GM23248 (cell line): ENCODE measurements around the gene ARHGAP10. TPM values are rescaled to one million over a fixed set of nuclear protein-coding genes. Genes with fewer than 3 reads are reported as not detected.
"Not testable (repeated sequence)": the region's sequence is repeated elsewhere in the genome, so short reads cannot be mapped to it uniquely, and the experiment has no call there.

Source experiments
- DNase-seq: peaks from one replicate; pipeline ENCODE4 v3.0.0-alpha.2; 2015
- H2AFZ ChIP-seq: fragments of 200-600 bp; sonication (generic); 2 replicates; pipeline ENCODE4 v1.6.1; 2016; ENCODE audit warnings: antibody characterized with exemption
- H3F3A ChIP-seq: fragments of 200-600 bp; sonication (generic); 2 replicates; pipeline ENCODE4 v1.6.1; 2016; ENCODE audit warnings: mild to moderate bottlenecking, antibody characterized with exemption, mixed run types; ENCODE audit not compliant: insufficient read depth
- H3K27ac ChIP-seq: fragments of 200-600 bp; sonication (generic); 2 replicates; pipeline ENCODE4 v1.5.1; 2016; ENCODE audit warnings: mild to moderate bottlenecking
- H3K27me3 ChIP-seq: fragments of 200-600 bp; sonication (generic); replicated peaks from 2 replicates; pipeline ENCODE4 v1.6.1; 2016; ENCODE audit warnings: mild to moderate bottlenecking; ENCODE audit not compliant: insufficient read depth
- H3K36me3 ChIP-seq: fragments of 200-600 bp; sonication (generic); 2 replicates; pipeline ENCODE4 v1.6.1; 2016; ENCODE audit warnings: low read depth, mild to moderate bottlenecking
- H3K4me1 ChIP-seq: fragments of 200-600 bp; sonication (generic); 2 replicates; pipeline ENCODE4 v1.6.1; 2016; ENCODE audit warnings: mild to moderate bottlenecking; ENCODE audit not compliant: insufficient read depth
- H3K4me2 ChIP-seq: fragments of 200-600 bp; sonication (generic); one replicate; pipeline ENCODE4 v1.6.1; 2016; ENCODE audit warnings: mild to moderate bottlenecking; ENCODE audit not compliant: unreplicated experiment
- H3K4me3 ChIP-seq: fragments of 200-600 bp; sonication (generic); 2 replicates; pipeline ENCODE4 v1.5.1; 2016; ENCODE audit warnings: mild to moderate bottlenecking
- H3K79me2 ChIP-seq: fragments of 200-600 bp; sonication (generic); 2 replicates; pipeline ENCODE4 v1.6.1; 2016; ENCODE audit warnings: mild to moderate bottlenecking; ENCODE audit not compliant: insufficient read depth
- H3K9ac ChIP-seq: fragments of 200-600 bp; sonication (generic); 2 replicates; pipeline ENCODE4 v1.6.1; 2016; ENCODE audit warnings: mild to moderate bottlenecking
- H3K9me2 ChIP-seq: fragments of 200-600 bp; sonication (generic); 2 replicates; pipeline ENCODE4 v1.6.1; 2016; ENCODE audit warnings: mixed run types, mild to moderate bottlenecking, moderate library complexity; ENCODE audit not compliant: insufficient read depth
- H3K9me3 ChIP-seq: fragments of 200-600 bp; sonication (generic); one replicate; pipeline ENCODE4 v1.6.1; 2017; ENCODE audit warnings: low read depth
- H4K20me1 ChIP-seq: fragments of 200-600 bp; sonication (generic); 2 replicates; pipeline ENCODE4 v1.6.0; 2016; ENCODE audit not compliant: insufficient read depth
- EZH2 ChIP-seq: fragments of 200-600 bp; sonication (generic); IDR thresholded peaks from 2 replicates; pipeline ENCODE4 v1.6.1; 2018; ENCODE audit warnings: antibody characterized with exemption, mild to moderate bottlenecking; ENCODE audit not compliant: insufficient read depth, poor library complexity, severe bottlenecking
- EZH2phosphoT487 ChIP-seq: fragments of 200-600 bp; sonication (generic); IDR thresholded peaks from 2 replicates; pipeline ENCODE4 v1.6.1; 2018; ENCODE audit warnings: antibody characterized with exemption, moderate library complexity, mild to moderate bottlenecking, low read depth; ENCODE audit not compliant: insufficient read depth
- WGBS, 2 experiments: methylation state at CpG; one replicate each; pipeline ENCODE4 v1.1.6; 2015 to 2017; ENCODE audit warnings: low lambda C conversion rate in 2 of 2, low coverage in 1 of 2; ENCODE audit errors: missing lambda C conversion rate in 2 of 2; 5-methylcytosine and 5-hydroxymethylcytosine counted together
- in situ Hi-C: fragments of 300-500 bp; cut with MboI; formaldehyde crosslinking; loops from 2 replicates; pipeline ENCODE4 v1.15.0; 2020
- polyA plus RNA-seq: library from polyadenylated mRNA; unstranded; fragments of >200 nt; fragmentation: Nextera tagmentation; extraction: Ambion mirVana; gene quantifications from 2 replicates; pipeline ENCODE4 v1.2.1, GENCODE V29; 2016
- total RNA-seq: library from RNA; depleted of rRNA; stranded (reverse); fragments of >200 nt; shearing (Covaris generic); gene quantifications from 2 replicates; pipeline ENCODE4 v1.2.3, GENCODE V29; 2014

Gene ARHGAP10
- total and polyA plus RNA-seq, 2 experiments from 2014 or later: 19.5 to 24.8 TPM

DNA sequence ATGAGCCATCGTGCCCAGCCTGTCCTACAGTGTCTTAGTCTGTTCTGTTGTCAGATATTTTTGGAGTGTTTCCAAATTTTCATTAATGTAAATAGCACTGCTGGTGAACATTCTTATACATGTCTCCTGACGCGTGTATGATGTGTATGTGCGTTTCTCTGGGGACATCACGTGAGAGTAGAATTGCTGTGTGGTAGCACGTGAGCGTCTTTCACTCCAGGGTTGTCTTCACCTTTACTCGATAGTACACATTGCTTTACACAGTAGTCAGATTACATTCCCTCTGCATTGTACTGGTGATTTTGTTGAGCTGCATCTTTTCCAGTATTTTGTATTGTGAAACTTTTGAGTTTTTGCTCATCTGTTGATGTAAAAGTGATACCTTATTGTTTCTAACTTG lies 60.0 kb downstream of the ARHGAP10 start:
- in situ Hi-C loops: no loop called here

DNA sequence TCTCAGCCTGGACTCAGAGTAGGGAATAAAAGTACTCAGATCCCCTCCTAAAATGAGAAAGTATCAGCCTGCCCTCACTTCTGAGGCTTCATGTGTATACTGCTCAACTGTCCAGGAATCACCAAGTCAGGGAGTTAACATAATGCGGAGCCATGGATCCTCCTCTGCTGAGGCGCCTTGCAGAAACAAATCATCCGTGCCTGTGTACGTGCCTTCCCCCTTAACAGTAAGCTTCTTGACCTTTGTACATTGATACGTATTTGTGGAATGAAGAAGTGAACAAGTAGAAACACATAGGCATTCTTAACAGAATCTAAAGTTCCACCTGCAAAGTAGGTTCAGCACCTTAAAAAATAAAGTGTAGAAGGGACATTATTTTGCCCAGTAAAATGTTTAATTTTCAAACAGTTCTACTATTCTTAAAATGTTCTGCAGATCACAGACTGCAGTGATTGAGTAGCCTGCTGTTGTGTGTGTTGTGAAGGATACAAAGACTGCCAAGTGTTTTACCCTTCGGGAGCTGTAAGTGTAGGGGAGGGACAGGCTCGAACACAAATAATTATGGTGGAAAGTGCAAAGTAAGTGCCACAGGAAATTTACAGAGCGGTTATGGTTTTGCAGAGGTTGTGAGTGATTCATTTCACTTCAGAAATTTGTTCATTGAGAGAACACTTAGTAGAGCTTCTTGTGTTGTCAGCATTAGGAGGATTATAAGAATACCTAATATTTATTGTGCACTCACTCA lies 61.9 kb downstream of the ARHGAP10 start:
- no peaks in the 10 kb centered on the region; the same call in 1 of the 2 replicates for H4K20me1 ChIP-seq
- H3K79me2 ChIP-seq: peaks cover 98% of the 10 kb centered on the region
- no peaks in the 10 kb centered on the region for H3K27me3 ChIP-seq
- no peak overlapping the region for H2AFZ ChIP-seq
- no peak for DNase-seq
- H3K9me2 ChIP-seq: no peaks in the 10 kb centered on the region
- TF ChIP-seq EZH2 (no peak), EZH2phosphoT487 (no peak)
- no peak overlapping the region for H3K4me3 ChIP-seq
- H3K27ac ChIP-seq: no peak overlapping the region
- H3F3A ChIP-seq: 0 out of 2 replicates have a peak, but pooled peaks cover 10% of the 10 kb centered on the region
- H3K36me3 ChIP-seq: no peaks in the 10 kb centered on the region
- in situ Hi-C loops: no loop called here
- 98% methylated on average over 8 of the region's 8 CpGs for WGBS, 2 experiments
- no peak overlapping the region for H3K4me2 ChIP-seq
- peaks cover 29% of the 10 kb centered on the region for H3K4me1 ChIP-seq
- H3K9me3 ChIP-seq: no peaks in the 10 kb centered on the region
- H3K9ac ChIP-seq: no peak overlapping the region

More for the DNA sequence above, 60.0 kb downstream of the ARHGAP10 start:
- no peak overlapping the region for H3K27ac ChIP-seq
- no peak for TF ChIP-seq EZH2phosphoT487
- no peak for TF ChIP-seq EZH2
- H3K36me3 ChIP-seq: no peaks in the 10 kb centered on the region
- H3F3A ChIP-seq: 0 out of 2 replicates have a peak, but pooled peaks cover 10% of the 10 kb centered on the region
- H3K4me2 ChIP-seq: no peak overlapping the region
- WGBS, 2 experiments: 97% methylated on average over 8 of the region's 8 CpGs
- no peaks in the 10 kb centered on the region for H3K9me3 ChIP-seq
- H3K79me2 ChIP-seq: peaks cover 99% of the 10 kb centered on the region
- no peaks in the 10 kb centered on the region; the same call in 1 of the 2 replicates for H4K20me1 ChIP-seq
- H3K9me2 ChIP-seq: no peaks in the 10 kb centered on the region
- peaks cover 45% of the 10 kb centered on the region for H3K4me1 ChIP-seq
- H3K9ac ChIP-seq: no peak overlapping the region
- no peak for DNase-seq
- no peak overlapping the region for H3K4me3 ChIP-seq
- H2AFZ ChIP-seq: no peak overlapping the region
- H3K27me3 ChIP-seq: no peaks in the 10 kb centered on the region

DNA sequence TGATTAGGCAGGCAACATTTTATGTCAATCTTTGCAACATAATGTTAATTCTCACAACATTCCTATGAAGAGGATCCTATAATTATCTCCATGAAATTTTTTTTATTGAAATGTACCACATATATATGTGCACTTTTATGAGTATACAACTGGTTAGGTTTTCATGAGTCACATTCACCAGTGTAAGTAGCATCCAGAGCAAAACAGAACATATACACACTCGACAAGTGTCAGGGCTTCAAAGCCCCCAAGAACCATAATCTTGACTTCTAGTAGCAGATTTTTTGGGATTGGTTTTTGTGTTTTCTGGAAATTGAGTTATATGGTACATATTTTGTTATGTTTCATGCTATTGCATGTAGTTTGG lies 62.4 kb downstream of the ARHGAP10 start:
- no peaks in the 10 kb centered on the region for H3K9me3 ChIP-seq
- in situ Hi-C loops: no loop called here
- peaks cover 98% of the 10 kb centered on the region for H3K79me2 ChIP-seq

DNA sequence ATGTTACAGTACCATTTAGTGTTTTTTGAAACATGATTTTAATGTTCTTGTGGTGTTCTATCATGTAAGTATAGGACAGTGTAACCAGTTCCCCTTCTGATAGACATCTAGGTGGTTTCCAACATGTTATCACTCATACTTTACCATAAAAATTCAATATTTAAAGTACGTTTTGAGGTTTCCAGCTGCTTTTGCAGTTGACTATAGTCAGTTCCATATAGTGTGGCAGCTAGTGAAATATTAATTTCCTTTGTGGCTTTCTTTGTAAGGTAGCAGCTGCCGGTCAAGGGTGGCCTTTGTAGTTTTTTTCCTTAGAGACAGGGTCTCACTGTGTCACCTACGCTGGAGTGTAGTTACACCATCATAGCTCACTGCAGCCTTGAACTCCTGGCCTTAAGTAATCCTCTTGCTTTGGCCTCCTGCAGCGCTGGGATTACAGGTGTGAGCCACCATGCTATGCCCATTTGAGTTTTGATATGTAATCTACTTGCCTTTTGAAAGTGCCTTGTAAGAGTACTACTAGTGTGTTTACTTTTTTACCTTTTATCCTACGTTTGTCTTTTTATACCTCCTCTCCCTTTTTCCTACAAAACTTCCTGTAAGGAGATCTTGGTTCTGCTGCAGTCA lies 63.0 kb downstream of the ARHGAP10 start:
- WGBS, 2 experiments: 76 to 78% methylated on average over 5 of the region's 5 CpGs
- H3K4me3 ChIP-seq: no peak overlapping the region
- H3K4me1 ChIP-seq: peaks cover 18% of the 10 kb centered on the region
- H3K9ac ChIP-seq: no peak overlapping the region
- no peak for DNase-seq
- H3K9me3 ChIP-seq: no peaks in the 10 kb centered on the region
- in situ Hi-C loops: no loop called here
- TF ChIP-seq EZH2phosphoT487: no peak
- TF ChIP-seq EZH2: no peak
- H3F3A ChIP-seq: no peaks in the 10 kb centered on the region
- H3K27ac ChIP-seq: no peak overlapping the region
- peaks cover 98% of the 10 kb centered on the region for H3K79me2 ChIP-seq
- no peaks in the 10 kb centered on the region for H3K36me3 ChIP-seq
- no peaks in the 10 kb centered on the region for H3K9me2 ChIP-seq
- H4K20me1 ChIP-seq: no peaks in the 10 kb centered on the region; the same call in 1 of the 2 replicates
- no peak overlapping the region for H3K4me2 ChIP-seq
- H3K27me3 ChIP-seq: no peaks in the 10 kb centered on the region
- H2AFZ ChIP-seq: no peak overlapping the region

More for the DNA sequence above, 62.4 kb downstream of the ARHGAP10 start:
- Histone ChIP-seq H3K36me3 (no peaks in the 10 kb centered on the region), H3K9ac (no peak overlapping the region), H3F3A (0 out of 2 replicates have a peak, but pooled peaks cover 5% of the 10 kb centered on the region), H3K27me3 (no peaks in the 10 kb centered on the region), H3K27ac (no peak overlapping the region), H3K4me3 (no peak overlapping the region), H3K4me2 (no peak overlapping the region), H2AFZ (no peak overlapping the region), H3K4me1 (peaks cover 24% of the 10 kb centered on the region), H4K20me1 (no peaks in the 10 kb centered on the region; the same call in 1 of the 2 replicates), H3K9me2 (no peaks in the 10 kb centered on the region)
- TF ChIP-seq EZH2phosphoT487: no peak
- TF ChIP-seq EZH2: no peak
- no peak for DNase-seq
- 95 to 97% methylated on average over 1 of the region's 1 CpG for WGBS, 2 experiments

DNA sequence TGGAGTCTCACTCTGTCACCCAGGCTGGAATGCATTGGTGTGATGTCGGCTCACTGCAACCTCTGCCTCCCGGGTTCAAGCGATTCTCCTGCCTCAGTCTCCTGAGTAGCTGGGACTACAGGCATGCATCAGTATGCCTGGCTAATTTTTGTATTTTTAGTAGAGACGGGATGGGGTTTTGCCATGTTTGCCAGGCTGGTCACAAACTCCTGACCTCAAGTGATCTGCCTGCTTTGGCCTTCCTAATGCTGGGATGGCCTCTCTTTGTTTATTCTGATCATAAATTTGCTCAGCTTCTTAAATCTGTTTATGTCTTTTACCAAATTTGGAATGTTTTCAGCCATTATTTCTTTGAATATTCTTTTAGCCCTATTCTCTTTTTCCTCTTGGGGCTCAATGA lies 67.2 kb downstream of the ARHGAP10 start:
- DNase-seq, H3K9ac ChIP-seq, H3K27me3 ChIP-seq, H2AFZ ChIP-seq, H3F3A ChIP-seq, H3K27ac ChIP-seq, H3K4me2 ChIP-seq, H3K4me1 ChIP-seq, H3K9me3 ChIP-seq, H3K4me3 ChIP-seq, H3K9me2 ChIP-seq, H3K36me3 ChIP-seq, in situ Hi-C loops, H4K20me1 ChIP-seq: not testable (repeated sequence)
- peaks cover 98% of the 10 kb centered on the region for H3K79me2 ChIP-seq
- 74 to 76% methylated on average over 4 of the region's 4 CpGs for WGBS, 2 experiments
